Ovary (tissue), 9 donors: ENCODE data around the gene FAM149A. TPM values are rescaled to one million over a fixed set of nuclear protein-coding genes. Genes with fewer than 3 reads are reported as not detected.

Experiments
- DNase-seq, 5 donors: peaks; one replicate each; pipeline ENCODE4 v3.0.0-alpha.2; 2019 to 2020
- H3K27ac ChIP-seq, 2 donors: fragments of 200-600 bp; one replicate each; pipeline versions ENCODE4 v1.5.1 to v1.8.0; 2019 to 2022
- H3K27me3 ChIP-seq: fragments of 200-600 bp; one replicate; pipeline ENCODE4 v1.8.0; 2022
- H3K36me3 ChIP-seq: fragments of 200-600 bp; sonication (generic); one replicate; pipeline ENCODE4 v1.5.1; 2019
- H3K4me1 ChIP-seq: one replicate; pipeline ENCODE4 v1.8.1; 2013; ENCODE audit warnings: mild to moderate bottlenecking, moderate library complexity; ENCODE audit not compliant: insufficient read depth
- H3K4me3 ChIP-seq: fragments of 200-600 bp; sonication (generic); one replicate; pipeline ENCODE4 v1.5.1; 2017
- H3K9me3 ChIP-seq, 2 donors: fragments of 200-600 bp in 1 of 2; sonication (generic) in 1 of 2; one replicate each; pipeline versions ENCODE4 v1.5.1 to v1.8.1; 2013 to 2019; ENCODE audit warnings: mild to moderate bottlenecking in 1 of 2, moderate library complexity in 1 of 2
- CTCF ChIP-seq, 3 donors: fragments of 450-650 bp in 2 of 3; fragments of 200-600 bp in 1 of 3; IDR thresholded peaks; one replicate each; pipeline versions ENCODE4 v1.5.1 to v1.8.0; 2016 to 2022; ENCODE audit warnings: antibody characterized with exemption in 3 of 3, mild to moderate bottlenecking in 1 of 3
- EP300 ChIP-seq: sonication (generic); formaldehyde crosslinking; IDR thresholded peaks from one replicate; pipeline ENCODE4 v1.6.1; 2017; ENCODE audit warnings: antibody characterized with exemption
- POLR2A ChIP-seq: fragments of 450-650 bp; IDR thresholded peaks from one replicate; pipeline ENCODE4 v1.6.1; 2017; ENCODE audit warnings: antibody characterized with exemption, mild to moderate bottlenecking, moderate library complexity
- WGBS, 3 donors: extraction: QIAGEN DNeasy Blood & Tissue Kit in 1 of 3; methylation state at CpG; one replicate each; pipeline versions ENCODE4 v1.1.5 to v1.1.7; 2013 to 2017; 5-methylcytosine and 5-hydroxymethylcytosine counted together
- intact Hi-C, 4 donors: fragments of 100-400 bp; cut with DNase I; formaldehyde crosslinking; loops; one replicate each; pipeline versions ENCODE4 v1.11.0 to v1.15.1; 2022 to 2023
- polyA plus RNA-seq, 2 donors: library from polyadenylated mRNA; stranded (reverse); fragments of 200-250 nt in 1 of 2; fragments of 350-450 nt in 1 of 2; fragmentation: Illumina TruSeq in 1 of 2; extraction: RNeasy Lipid Tissue Mini Kit (QIAGEN cat#74804) in 1 of 2; gene quantifications; one replicate each; pipeline ENCODE4 v1.2.3, GENCODE V29; 2013 to 2014
- total RNA-seq, 7 donors: library from RNA; depleted of rRNA in 2 of 7; stranded (reverse); fragments of >200 nt in 2 of 7; fragmentation: NEBNext Ultra II Directional in 3 of 7; extraction: Animal tissue kit (Norgen Biotek cat#: 25700) in 3 of 7; gene quantifications; one replicate each; pipeline versions ENCODE4 v1.1.0 to v1.2.4, GENCODE V29; 2016 to 2023
- donor health status: DM: no; HTN: no; CAD: no; lungs with moderate emphysema.
- donor health status: DM: no; HTN: no; CAD: no.
- donor health status: Bipolar disorder and iron deficiency.
- donor health status: DM: yes; HTN: yes; CAD: no.
- donor health status: DM: no; HTN: no; CAD: no.
- donor health status: DM: yes; HTN: yes; CAD: no.

Gene FAM149A
- total and polyA plus RNA-seq, 9 donors, result 6.4 to 16.1 (median 12.7) TPM

GRCh38 chr4:186150926-186151325, 46.4 kb downstream of the FAM149A start:
- Histone ChIP-seq H3K4me3 (no peak overlapping the region), H3K9me3 (no peaks in the 10 kb centered on the region), H3K27ac (no peak overlapping the region), H3K36me3 (no peaks in the 10 kb centered on the region), H3K4me1 (no peaks in the 10 kb centered on the region), H3K27me3 (no peaks in the 10 kb centered on the region)
- 93 to 94% (median 93%) methylated on average over 13 of the region's 13 CpGs for WGBS, 3 donors
- no peak for DNase-seq
- TF ChIP-seq CTCF (IDR thresholded peaks at IDR 0.05) (no peak), EP300 (no peak), POLR2A (no peak)
- intact Hi-C loops, result loop anchor here in 1 of 4 donors (5.0 kb wide), 1 partner anchor 41 kb away; the partner anchor contains the start of gene CYP4V2

- no peak for TF ChIP-seq EP300
- no peak for TF ChIP-seq CTCF (IDR thresholded peaks at IDR 0.05)
- TF ChIP-seq POLR2A, result no peak
- no peaks in the 10 kb centered on the region for H3K27me3 ChIP-seq
- H3K9me3 ChIP-seq, result no peaks in the 10 kb centered on the region
- no peak for DNase-seq
- no peak overlapping the region for H3K27ac ChIP-seq
- H3K4me1 ChIP-seq, result no peaks in the 10 kb centered on the region
- no peaks in the 10 kb centered on the region for H3K36me3 ChIP-seq
- 94 to 97% (median 95%) methylated on average over 7 of the region's 7 CpGs for WGBS, 3 donors
- intact Hi-C loops, result loop anchor here in 1 of 4 donors (5.0 kb wide), 1 partner anchor 41 kb away; the partner anchor contains the start of gene CYP4V2
- H3K4me3 ChIP-seq, result no peak overlapping the region
These were observed 47.0 kb downstream of the FAM149A start for GRCh38 chr4:186151499-186151898.

- Histone ChIP-seq H3K36me3 (no peaks in the 10 kb centered on the region), H3K4me1 (no peaks in the 10 kb centered on the region), H3K9me3 (no peaks in the 10 kb centered on the region), H3K27me3 (no peaks in the 10 kb centered on the region), H3K27ac (no peak overlapping the region), H3K4me3 (no peak overlapping the region)
- TF ChIP-seq POLR2A, result no peak
- no peak for TF ChIP-seq EP300
- no peak for TF ChIP-seq CTCF (IDR thresholded peaks at IDR 0.05)
- intact Hi-C loops, result no loop called here
- WGBS, 3 donors, result 82 to 84% (median 83%) methylated on average over 16 to 17 of the region's 17 CpGs
- no peak for DNase-seq
These were observed 53.7 kb downstream of the FAM149A start for GRCh38 chr4:186158021-186158813.

GRCh38 chr4:186158966-186159365, 54.5 kb downstream of the FAM149A start:
- no peak overlapping the region for H3K27ac ChIP-seq
- no peak overlapping the region for H3K4me3 ChIP-seq
- DNase-seq, result no peak
- no peaks in the 10 kb centered on the region for H3K27me3 ChIP-seq
- intact Hi-C loops, result no loop called here
- no peaks in the 10 kb centered on the region for H3K4me1 ChIP-seq
- TF ChIP-seq POLR2A (no peak), CTCF (IDR thresholded peaks at IDR 0.05) (no peak), EP300 (no peak)
- 82 to 85% (median 84%) methylated on average over 5 of the region's 5 CpGs for WGBS, 3 donors
- H3K9me3 ChIP-seq, result no peaks in the 10 kb centered on the region
- H3K36me3 ChIP-seq, result no peaks in the 10 kb centered on the region
